HepG2 (cell line): Measurements from ENCODE around the gene NFATC3. TPM values are rescaled to one million over a fixed set of nuclear protein-coding genes. Genes with fewer than 3 reads are reported as not detected.

Experiments
- ATF2 ChIP-seq: sonication (generic); formaldehyde crosslinking; IDR thresholded peaks from 2 replicates; pipeline ENCODE4 v1.4.0; 2020; ENCODE audit warnings: missing genetic modification reagents
- ATF4 ChIP-seq, 2 experiments: fragments of 450-650 bp in 1 of 2; sonication (generic) in 1 of 2; formaldehyde crosslinking; IDR thresholded peaks; 2 replicates each; pipeline versions ENCODE4 v1.5.0 to v1.8.0; 2020 to 2022; ENCODE audit warnings: mild to moderate bottlenecking in 1 of 2, missing genetic modification reagents in 1 of 2
- BCL3 ChIP-seq: sonication (generic); formaldehyde crosslinking; IDR thresholded peaks from 2 replicates; pipeline ENCODE4 v1.5.1; 2020; ENCODE audit warnings: mild to moderate bottlenecking, missing genetic modification reagents, moderate library complexity
- FOXO1 ChIP-seq: sonication (generic); formaldehyde crosslinking; IDR thresholded peaks from 2 replicates; pipeline ENCODE4 v1.4.0; 2020; ENCODE audit warnings: missing genetic modification reagents
- GLI4 ChIP-seq: sonication (generic); formaldehyde crosslinking; IDR thresholded peaks from 2 replicates; pipeline ENCODE4 v1.5.1; 2020; ENCODE audit warnings: missing genetic modification reagents, mild to moderate bottlenecking, moderate library complexity, borderline replicate concordance
- HNRNPUL1 ChIP-seq: fragments of 200-400 bp; formaldehyde crosslinking; IDR thresholded peaks from 2 replicates; pipeline ENCODE4 v1.6.1; 2017; ENCODE audit warnings: low read depth, mild to moderate bottlenecking, low read length, moderate library complexity
- MED1 ChIP-seq: sonication (generic); formaldehyde crosslinking; IDR thresholded peaks from 2 replicates; pipeline ENCODE4 v1.4.0; 2020; ENCODE audit warnings: missing genetic modification reagents
- NFYC ChIP-seq: IDR thresholded peaks from 2 replicates; pipeline ENCODE4 v1.6.1; 2016; ENCODE audit warnings: missing genetic modification reagents, missing compliant biosample characterization
- PCBP1 ChIP-seq: fragments of 200-400 bp; formaldehyde crosslinking; IDR thresholded peaks from 2 replicates; pipeline ENCODE4 v1.6.1; 2017; ENCODE audit warnings: mild to moderate bottlenecking, low read depth, low read length, borderline replicate concordance
- PRPF4 ChIP-seq: fragments of 200-400 bp; formaldehyde crosslinking; IDR thresholded peaks from 2 replicates; pipeline ENCODE4 v1.6.1; 2016; ENCODE audit warnings: low read length, low read depth; ENCODE audit not compliant: poor library complexity, severe bottlenecking
- RCOR2 ChIP-seq: IDR thresholded peaks from 2 replicates; pipeline ENCODE4 v1.6.1; 2016; ENCODE audit warnings: missing biosample characterization, missing genetic modification reagents
- SALL1 ChIP-seq: sonication (generic); formaldehyde crosslinking; IDR thresholded peaks from 2 replicates; pipeline ENCODE4 v1.8.0; 2022; ENCODE audit warnings: mild to moderate bottlenecking, missing genetic modification reagents
- SNAPC2 ChIP-seq: sonication (generic); formaldehyde crosslinking; IDR thresholded peaks from 2 replicates; pipeline ENCODE4 v1.8.1; 2022; ENCODE audit warnings: mild to moderate bottlenecking, missing genetic modification reagents
- TAF1 ChIP-seq: sonication (generic); formaldehyde crosslinking; IDR thresholded peaks from 2 replicates; pipeline ENCODE4 v1.4.0; 2020; ENCODE audit warnings: missing genetic modification reagents
- ZBTB37 ChIP-seq: sonication (generic); formaldehyde crosslinking; IDR thresholded peaks from 2 replicates; pipeline ENCODE4 v1.4.0; 2020; ENCODE audit warnings: mild to moderate bottlenecking, missing genetic modification reagents
- ZBTB43 ChIP-seq: sonication (generic); formaldehyde crosslinking; conservative IDR thresholded peaks from 2 replicates; pipeline ENCODE4 v1.4.0; 2020; ENCODE audit warnings: missing genetic modification reagents
- ZBTB8A ChIP-seq: sonication (generic); formaldehyde crosslinking; IDR thresholded peaks from 2 replicates; pipeline ENCODE4 v1.4.0; 2020; ENCODE audit warnings: mild to moderate bottlenecking, low read depth, missing genetic modification reagents, borderline replicate concordance
- ZNF136 ChIP-seq: sonication (generic); formaldehyde crosslinking; IDR thresholded peaks from 2 replicates; pipeline ENCODE4 v1.8.1; 2022; ENCODE audit warnings: low read depth, mild to moderate bottlenecking, moderate library complexity, missing genetic modification reagents
- ZNF224 ChIP-seq: sonication (generic); formaldehyde crosslinking; IDR thresholded peaks from 2 replicates; pipeline ENCODE4 v1.5.0; 2020; ENCODE audit warnings: mild to moderate bottlenecking, missing genetic modification reagents
- ZNF232 ChIP-seq: sonication (generic); formaldehyde crosslinking; IDR thresholded peaks from 2 replicates; pipeline ENCODE4 v1.4.0; 2020; ENCODE audit warnings: missing genetic modification reagents, borderline replicate concordance
- polyA plus RNA-seq, 8 experiments: library from polyadenylated mRNA; depleted of rRNA in 3 of 8; stranded (reverse) in 7 of 8; unstranded in 1 of 8; fragments of >200 nt; fragmentation: Illumina TruSeq in 4 of 8; extraction: Trizol in 4 of 8; gene quantifications; 2 replicates each; pipeline versions ENCODE4 v1.2.1 to v1.2.3, GENCODE V29; 2011 to 2016; ENCODE audit warnings: low read depth in 4 of 8, missing spikeins in 1 of 8, mixed read lengths in 1 of 8; ENCODE audit not compliant: insufficient read depth in 1 of 8
- total RNA-seq, 5 experiments: library from RNA; depleted of rRNA; stranded (reverse); fragments of >200 nt; fragmentation: Illumina TruSeq; extraction: Trizol; gene quantifications; 2 replicates each; pipeline ENCODE4 v1.2.3, GENCODE V29; 2016; ENCODE audit warnings: low read depth in 1 of 5

NFATC3 gene
- total and polyA plus RNA-seq, 2 of the 13 experiments (the other 11 are each of a cell fraction or from before 2014, with no cell fraction given) = 52.6 to 62.7 TPM

GRCh38 chr16:68079626-68080344 lies 5.4 kb upstream of the NFATC3 start (continued):
- TF ChIP-seq PRPF4 (peak; percentile 56), PCBP1 (0 out of 2 replicates have a peak, but pooled peaks have one; percentile 61), ATF2 (peak; percentile 83), RCOR2 (CRISPR knock-in tag) (peak; percentile 91), ZBTB37 (CRISPR knock-in tag) (no peak; the same call in 1 of the 2 replicates), ZNF136 (CRISPR knock-in tag) (peak; percentile 69; the same call in 1 of the 2 replicates), HNRNPUL1 (no peak), ZNF224 (CRISPR knock-in tag) (peak; percentile 93; the same call in 1 of the 2 replicates), BCL3 (0 out of 2 replicates have a peak, but pooled peaks have one; percentile 76), FOXO1 (CRISPR knock-in tag) (peak; percentile 100), NFYC (CRISPR knock-in tag) (0 out of 2 replicates have a peak, but pooled peaks have one; percentile 26), ZNF232 (peak; percentile 94; the same call in 1 of the 2 replicates), TAF1 (peak; percentile 74), SALL1 (peak; percentile 96), ZBTB8A (CRISPR knock-in tag) (0 out of 2 replicates have a peak, but pooled peaks have one; percentile 44), ZBTB43 (peak; percentile 83), MED1 (CRISPR knock-in tag) (peak; percentile 99), ATF4 (CRISPR knock-in tag; IDR thresholded peaks at IDR 0.05) (peak in 1 of 2 experiments; percentile 74; a peak in 2 of 4 replicates), GLI4 (CRISPR knock-in tag) (peak; percentile 89), SNAPC2 (peak; percentile 96; the same call in 1 of the 2 replicates)
